HG02571 (cell line): ENCODE measurements around the gene WDR46.
A peak's percentile ranks its signal among the peaks of the same experiment; 100 is the strongest.

Source experiments
- ATAC-seq: cut with Tn5 transposase; IDR thresholded peaks from one replicate; pipeline ENCODE4 v1.9.1; 2021; ENCODE audit warnings: mild to moderate bottlenecking, moderate library complexity; ENCODE audit not compliant: unreplicated experiment

WDR46 gene

DNA sequence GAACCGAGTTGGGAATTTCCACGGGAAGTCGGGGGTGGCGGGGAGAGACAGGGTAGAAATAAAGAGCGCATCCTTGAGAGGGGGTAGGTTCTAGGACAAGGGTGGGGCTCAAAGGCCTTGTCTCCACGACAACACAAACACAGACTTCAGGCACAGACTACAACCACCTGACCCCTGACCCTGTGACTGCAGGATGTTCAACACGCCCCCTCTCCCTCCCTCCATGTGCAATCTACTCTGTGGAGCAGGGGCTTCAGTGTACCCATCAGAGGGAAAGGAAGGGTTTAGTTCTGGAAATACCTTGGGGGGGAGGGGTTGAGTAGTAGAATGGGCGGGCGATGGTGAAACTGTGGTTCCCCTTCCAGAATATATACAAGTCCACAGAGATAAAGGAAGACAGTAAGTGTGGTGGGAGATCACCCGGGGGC is 25.5 kb upstream of the WDR46 start:
- ATAC-seq = no peak

GRCh38 chr6:33313709-33314514 is 24.9 kb upstream of the WDR46 start, which contains the start of gene TAPBP:
Gene TAPBP, minus strand, starts transcription at chr6:33314078. Its CDS starts 37 bp downstream, at chr6:33314041.
- no peak for ATAC-seq

DNA sequence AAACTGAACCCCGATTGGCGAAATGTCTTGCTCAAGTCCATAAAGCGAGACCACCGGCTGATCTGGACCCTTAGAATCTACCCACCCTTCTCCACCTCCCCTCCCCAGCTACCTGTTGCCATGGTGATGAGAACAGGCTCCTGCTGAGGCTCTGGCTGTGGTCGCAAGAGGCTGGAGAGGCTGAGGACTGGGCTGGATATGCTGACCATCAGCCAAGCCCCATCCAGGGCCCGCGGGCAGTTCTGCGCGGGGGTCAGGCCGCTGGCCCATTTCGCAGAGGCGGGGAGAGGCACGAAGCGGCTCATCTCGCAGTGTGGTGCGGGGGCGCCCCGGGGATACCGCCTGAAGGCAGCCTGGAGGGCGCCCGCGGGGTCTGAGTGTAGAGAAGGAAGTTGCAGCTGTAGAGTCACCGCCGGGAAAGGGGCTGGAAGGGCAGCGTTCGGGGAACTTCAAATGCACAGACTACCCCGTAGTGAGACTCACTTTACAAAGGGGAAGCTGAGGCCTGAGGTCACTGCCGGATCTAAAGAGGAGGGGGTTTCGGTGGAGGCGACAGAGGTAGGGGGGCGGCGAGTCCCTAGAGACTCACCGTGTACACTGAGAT is 24.2 kb upstream of the WDR46 start:
- no peak for ATAC-seq

- ATAC-seq = no peak
Measured at GRCh38 chr6:33312361-33313104, 23.5 kb upstream of the WDR46 start.

GRCh38 chr6:33306356-33306755 is 17.3 kb upstream of the WDR46 start:
- no peak for ATAC-seq

GRCh38 chr6:33305052-33305451 is 16.0 kb upstream of the WDR46 start:
- no peak for ATAC-seq

DNA sequence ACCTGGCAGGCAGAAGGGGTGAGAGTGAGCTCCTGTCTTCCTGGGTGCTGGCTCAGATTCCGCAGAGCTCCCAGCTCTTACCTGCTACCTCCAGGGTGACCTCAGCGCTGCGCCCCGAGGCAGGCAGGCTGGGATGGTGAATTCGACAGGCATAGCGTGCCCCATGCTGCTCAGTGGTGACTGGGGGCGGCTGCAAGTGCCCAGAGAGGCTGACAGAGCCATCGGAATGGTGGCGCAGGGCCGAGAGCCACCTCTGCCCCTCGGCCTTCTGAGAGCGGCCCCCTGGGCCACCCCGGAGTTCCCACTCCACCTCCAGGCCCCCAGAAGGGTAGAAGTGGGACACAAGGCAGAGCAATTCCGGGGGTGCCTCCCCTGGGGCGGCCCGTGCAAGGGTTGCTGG is 15.2 kb upstream of the WDR46 start:
- no peak for ATAC-seq

DNA sequence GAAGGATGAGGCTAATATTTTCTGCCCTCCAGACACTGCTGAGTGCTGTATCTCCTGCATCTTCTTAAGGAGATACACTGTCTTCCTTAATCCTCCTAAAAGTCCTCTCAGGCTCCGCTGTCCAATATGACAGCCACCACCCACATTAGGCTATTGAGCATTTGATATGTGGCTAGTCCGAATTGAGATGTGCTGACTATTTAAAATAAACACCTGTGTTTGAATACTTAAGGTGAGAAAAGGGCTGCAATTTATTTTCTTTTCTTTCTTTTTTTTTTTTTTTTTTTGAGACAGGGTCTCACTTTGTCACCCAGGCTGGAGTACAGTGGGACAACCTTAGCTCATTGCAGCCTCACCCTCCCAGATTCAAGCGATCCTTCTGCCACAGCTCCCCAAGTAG is 12.8 kb upstream of the WDR46 start:
- no peak for ATAC-seq

DNA sequence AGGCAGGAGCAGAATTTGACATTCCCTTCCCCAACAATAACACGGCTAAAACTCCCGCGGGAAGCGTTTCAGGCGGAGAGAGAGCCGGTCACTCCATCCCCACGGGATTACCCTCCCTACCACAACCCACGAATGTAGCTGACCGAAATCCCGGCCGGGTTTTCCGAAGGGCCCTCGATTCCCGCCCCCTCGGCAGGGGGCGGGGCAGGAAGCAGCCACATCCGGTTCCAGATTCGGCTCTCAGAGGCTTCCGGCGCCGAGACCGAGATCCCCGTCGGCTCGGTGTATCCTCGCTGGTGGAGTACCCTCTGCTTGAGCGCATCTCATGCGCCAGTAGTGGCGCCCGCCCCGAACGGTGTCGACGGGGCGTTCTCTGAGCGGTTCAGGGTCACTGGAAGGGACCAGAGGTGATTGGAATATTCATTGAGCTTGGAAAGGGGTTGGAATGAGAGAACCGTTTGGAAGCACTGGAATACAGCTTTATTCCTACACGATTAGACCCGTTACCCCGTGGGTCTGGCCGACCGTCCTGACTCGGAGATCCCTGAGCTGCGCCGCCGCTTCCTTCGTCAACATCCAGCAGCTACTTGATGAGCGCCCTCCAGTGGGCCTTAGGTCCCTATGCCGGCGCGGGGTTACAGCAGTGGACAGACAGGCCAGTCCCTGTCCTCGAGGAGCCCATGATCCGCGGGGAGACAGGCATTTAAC is 10.4 kb upstream of the WDR46 start:
- peak; percentile 64 for ATAC-seq

DNA sequence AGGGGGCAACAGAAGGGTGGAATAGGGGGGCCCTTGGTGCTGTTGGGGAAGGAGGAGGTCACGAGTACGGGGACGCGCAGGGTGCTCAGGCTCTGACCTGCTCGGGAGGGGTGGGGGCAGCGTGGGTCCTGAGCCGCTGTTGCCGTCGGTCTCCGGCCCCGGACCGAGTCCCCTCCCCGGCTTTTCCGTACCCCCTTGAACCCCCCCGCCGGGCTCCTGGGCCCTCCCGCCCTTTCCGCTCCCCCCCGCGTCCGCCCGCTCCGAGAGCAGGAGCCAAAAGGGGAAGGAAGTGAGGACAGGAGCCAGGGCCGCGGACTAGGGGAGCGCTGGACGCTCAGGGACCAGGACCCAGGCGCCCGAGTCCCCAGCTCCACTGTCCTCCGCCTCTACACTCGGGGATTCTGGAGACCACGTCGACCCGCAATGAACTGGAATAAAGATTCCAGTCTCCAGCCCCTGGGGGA is 9.8 kb upstream of the WDR46 start, which contains the start of gene RGL2:
RGL2 (minus strand) TSS at position 170 of the 464 bp plus-strand sequence. CDS start 332 bp downstream, outside the sequence.
- peak; percentile 29 for ATAC-seq

- no peak for ATAC-seq
Measured at GRCh38 chr6:33297956-33298772, 9.1 kb upstream of the WDR46 start.

GRCh38 chr6:33297406-33297955 is 8.4 kb upstream of the WDR46 start:
- no peak for ATAC-seq

DNA sequence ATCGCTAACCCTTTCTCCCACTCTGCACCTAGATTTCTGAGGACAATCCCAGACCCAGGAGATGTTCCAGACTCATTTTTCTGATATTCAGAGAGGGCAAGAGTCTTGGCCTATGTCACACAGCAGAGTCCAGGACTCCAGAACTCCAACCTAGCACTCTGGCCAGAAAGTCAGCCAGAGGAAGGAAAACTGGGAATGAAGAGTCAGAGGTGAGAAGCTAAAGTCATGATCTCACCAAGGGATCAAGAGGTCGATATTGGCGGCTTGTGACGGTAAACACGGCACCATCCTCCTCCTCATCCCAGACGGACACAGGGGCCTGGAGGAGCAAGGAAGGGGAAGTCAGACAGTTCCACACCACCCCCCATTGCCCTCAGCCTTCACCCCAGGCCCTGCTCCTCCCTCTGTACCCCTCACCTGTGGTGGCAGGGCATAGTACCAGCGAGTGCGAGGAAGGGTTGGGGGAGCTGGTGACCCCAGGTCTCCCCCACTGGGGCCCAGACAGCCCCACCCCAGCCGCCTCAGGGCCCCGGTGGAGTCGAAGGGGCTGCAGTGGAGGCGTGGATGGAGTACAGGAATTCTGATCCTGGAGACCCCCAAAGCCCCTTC is 7.9 kb upstream of the WDR46 start:
- no peak for ATAC-seq

GRCh38 chr6:33295621-33296369 is 6.8 kb upstream of the WDR46 start:
- ATAC-seq = no peak

- no peak for ATAC-seq
Measured at GRCh38 chr6:33294086-33294823, 5.2 kb upstream of the WDR46 start.

- no peak for ATAC-seq
Measured at GRCh38 chr6:33292996-33293682, 4.1 kb upstream of the WDR46 start.

GRCh38 chr6:33290459-33290858 is 1.4 kb upstream of the WDR46 start:
- no peak for ATAC-seq
